SHP77 (cell line): ENCODE measurements around the gene KCNA2.
A peak's percentile ranks its signal among the peaks of the same experiment; 100 is the strongest.

Experiments used
- DNase-seq, 2 experiments: peaks; one replicate each; lab custom pipeline; 2025; lab: John Stamatoyannopoulos, UW

The KCNA2 gene

DNA sequence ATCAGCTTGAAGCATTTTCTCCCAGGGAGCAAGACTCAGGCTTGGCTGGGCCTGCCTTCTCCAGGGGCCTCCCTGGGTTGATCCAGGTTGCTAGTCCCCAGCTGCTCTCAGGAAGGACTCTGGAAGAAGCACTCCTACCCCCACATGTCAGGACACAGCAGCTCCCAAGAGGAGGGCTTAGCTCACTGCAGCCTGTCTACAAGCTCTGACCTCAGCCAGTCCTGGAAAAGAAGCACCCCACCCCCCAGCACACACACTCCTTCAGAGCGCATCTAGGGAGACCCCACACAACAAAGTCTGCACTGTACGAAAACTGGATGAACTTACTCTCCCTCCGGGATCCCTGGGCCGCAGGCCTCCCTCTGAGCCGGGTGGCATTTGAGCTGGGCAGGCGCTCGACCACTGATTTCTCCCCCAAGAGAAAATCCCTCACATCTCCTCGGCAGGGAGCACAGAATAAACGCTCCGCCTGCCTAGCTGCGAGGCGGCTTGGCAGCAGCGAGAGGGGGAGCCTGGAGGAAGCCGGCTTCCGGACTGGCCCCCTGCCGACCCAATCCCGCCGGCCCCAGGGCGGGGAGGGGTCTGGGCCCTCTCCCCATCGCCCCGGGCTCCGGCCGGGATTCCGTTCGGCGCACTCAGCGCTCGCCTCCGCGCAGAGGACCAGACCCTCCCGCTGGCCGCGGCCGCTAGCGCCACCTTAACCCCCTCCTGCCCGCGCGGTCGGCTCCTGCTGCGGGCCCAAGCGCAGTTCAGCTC lies at the start of gene KCNA2:
TSS of gene KCNA2 (minus strand) at position 458 of the 756 bp plus-strand sequence. CDS start 1,576 bp downstream, outside the sequence.
- DNase-seq: peak; percentile 32 to 58

DNA sequence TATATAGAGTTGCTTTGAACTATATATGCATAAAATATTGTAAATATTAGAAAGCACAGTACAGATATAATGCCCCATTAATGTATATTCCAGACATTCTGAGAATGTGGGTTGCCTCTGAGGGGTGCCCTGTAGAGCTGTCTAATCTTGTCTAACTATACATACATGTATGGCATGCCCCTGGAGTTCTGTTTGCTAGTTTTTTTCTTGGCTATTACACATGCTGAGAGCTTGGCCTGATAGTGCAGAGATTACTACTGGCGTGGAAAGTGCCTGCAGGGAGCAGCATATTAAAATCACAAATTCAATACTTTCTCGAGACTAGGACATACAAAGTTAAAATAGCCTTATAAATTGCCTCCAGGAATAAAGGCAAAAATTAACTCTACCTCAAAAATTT lies 44.5 kb upstream of the KCNA2 start:
- DNase-seq: no peak

DNA sequence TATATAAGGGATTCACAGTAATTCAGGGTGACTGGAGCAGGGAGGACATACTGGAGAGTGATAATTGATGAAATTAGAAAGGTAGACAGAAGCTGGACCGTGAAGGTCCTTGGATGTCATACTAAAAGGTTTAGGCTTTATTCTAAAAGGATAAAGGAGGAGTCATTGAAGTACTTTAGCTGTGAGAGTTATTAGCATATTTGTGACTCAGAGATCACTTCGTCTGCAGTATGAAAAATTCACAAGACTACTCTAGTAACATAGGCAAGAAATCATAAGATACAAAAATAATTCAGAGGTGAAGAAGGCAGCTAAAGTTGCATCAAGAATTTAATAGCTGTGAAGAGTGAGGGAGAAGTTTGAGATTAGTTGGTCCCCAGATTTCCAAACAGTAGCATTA lies 42.3 kb upstream of the KCNA2 start:
- no peak for DNase-seq

DNA sequence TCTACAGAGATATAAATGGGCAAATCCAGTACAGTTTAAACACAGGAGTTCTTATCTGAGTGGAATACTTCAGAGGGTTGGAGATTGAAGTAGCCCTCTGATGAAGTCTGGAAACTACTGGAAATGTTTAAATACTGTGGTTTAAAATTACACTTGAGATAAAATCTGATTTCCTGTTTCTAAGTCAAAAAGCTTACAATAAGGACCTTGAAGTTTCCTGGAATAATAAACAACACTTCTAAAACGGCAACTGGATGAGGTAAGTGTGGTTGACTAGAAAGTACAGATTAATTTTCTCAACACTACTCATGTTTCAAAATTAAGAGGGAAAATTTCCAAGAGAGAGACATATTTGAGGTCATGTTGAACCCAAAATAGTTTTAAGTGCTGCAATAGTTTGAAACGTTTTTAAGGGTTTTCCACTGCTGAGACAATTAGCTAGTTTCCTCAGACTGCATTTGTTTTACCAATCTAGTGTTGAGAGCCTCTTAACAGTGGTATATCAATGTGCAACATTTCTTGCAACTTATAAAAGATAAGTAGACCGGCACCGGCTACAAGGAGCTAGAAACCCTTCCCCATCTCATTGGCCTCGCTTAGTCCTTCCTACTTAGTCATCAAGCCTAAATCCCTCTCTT lies 41.2 kb upstream of the KCNA2 start:
- DNase-seq: no peak

DNA sequence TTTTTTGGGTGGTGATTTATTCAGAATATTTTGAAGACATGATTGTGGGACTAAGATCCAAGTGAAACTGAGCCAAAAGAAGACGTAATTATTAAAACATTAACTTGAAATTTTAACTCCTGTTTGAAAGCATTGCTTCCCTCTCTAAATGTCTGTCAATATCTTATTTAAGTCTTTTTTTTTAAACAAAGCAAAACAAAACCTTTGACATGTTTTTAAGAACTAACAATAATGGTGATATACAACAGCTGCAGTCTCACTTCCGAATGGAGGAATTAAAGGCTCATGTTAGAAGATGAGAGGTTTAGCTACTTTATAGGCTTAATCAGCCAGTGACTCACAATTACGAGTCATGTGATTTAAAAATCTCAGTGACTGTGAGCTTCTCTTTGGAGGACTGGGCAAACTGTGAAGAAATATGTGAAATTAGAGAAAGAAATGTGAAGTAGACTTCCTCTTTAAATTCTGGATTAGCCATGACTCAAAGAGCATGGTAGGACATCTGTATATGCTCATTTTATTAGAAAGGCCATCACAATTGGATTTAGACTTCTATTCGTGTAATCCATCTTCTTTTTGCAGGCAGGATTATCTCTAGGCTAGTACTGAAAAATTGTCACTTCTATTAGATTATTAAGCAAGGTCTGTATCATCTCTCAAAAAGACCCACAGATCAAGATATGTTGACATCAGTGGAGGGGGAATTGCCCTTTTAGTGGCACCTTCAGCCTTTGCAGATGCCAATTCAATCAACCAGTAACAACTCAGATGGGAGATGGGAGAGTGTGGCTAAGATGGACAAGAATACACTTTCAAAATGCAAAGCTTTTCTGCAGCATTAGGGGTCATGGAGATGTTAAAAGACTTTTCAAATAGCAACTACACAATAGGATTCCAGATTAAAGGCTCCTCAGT lies 39.9 kb upstream of the KCNA2 start:
- no peak for DNase-seq

DNA sequence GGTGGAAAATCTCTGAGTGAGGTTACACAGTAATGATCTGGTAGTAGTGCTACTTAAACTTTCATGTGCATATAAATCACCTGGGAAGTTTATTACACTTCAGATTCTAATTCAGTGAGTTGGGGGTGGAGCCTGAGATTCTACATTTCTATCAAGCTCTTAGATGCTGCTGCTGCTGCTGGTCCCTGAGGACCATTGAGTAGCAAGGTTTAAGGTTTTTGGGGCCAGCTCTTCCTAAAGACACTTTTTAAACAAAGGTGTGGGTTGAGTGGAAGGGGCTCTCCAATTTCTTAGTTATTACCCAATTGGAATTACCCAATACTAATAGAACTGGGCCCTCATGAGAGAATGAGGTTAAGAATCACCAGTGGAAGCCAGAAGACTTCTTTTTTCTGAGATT lies 39.1 kb upstream of the KCNA2 start:
- DNase-seq: no peak

DNA sequence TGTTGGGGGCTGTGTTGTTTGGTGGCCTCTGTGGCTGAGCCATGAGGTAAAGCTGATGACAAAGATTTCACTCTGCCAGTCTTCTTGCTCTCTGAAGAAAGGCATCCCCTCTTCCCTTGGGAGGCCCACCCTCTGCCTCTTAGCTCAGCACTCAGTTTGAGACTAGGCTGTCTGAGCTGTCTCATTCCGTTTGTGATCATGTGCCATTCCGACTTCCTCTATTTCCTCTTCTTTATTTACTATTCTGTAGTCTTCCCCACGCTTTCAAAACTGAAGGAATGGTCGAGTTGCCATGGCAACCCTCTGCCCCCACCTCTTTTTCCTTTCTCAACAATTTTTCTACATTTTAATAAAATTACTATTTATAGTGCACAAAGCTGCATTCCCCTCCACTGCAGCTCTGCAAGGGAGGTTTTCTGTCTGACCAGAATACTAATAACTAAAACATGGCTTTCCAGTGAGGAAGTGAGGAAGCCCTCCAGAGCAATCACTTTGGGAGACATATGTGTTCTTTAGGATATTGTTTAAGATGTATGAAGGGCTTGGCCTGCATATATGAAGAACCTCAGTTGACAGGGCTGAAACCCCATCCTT lies 37.8 kb upstream of the KCNA2 start:
- no peak for DNase-seq

DNA sequence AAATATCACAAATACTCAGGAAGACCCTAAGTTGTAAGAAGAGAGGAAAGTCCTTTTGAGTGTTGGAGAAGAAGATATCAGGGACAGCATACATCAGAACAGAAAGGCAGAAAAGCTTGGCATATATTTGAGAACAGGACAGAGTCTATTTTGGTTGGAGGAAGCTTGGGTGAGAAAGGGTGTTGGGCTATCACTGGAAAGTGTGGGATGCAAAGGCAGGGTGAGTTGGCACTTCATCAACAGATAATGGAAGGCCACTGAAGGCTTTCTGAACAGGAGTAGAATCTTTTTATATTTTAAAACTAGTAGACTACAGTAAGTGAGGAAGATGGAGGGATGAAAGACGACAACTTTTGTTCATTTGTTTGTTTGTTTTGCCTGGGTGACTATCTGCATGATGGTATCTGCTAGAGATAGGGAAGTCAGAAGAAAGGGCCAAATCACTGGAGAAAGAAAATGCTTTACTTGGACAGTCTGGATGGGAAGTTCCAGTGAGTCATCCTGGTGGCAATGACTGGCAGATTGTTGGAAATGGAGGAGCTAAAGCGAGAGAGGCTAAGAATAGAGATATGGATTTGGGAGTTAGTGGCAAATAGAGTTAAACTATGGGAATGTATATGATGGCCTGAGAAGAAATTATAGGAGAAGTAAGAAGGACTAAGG lies 33.7 kb upstream of the KCNA2 start:
- no peak for DNase-seq

DNA sequence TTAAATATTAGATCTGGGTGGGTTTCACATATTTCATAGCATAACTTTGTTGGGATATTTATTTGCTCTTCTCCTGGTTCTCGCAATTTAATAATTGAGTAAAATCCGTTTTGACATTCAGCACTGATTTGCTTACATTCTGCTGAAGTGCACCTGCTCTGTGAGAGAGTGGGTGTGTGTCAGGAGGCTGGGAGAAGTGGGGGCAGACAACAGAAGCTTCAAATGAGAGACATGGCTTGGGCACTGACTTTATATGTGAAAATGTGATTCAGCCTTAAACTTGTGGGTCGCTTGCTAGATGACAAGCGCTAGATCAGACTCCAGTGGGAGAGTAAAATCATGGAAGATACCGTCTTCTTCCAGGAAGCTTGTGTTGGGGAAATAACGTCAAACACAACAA lies 32.4 kb upstream of the KCNA2 start:
- DNase-seq: no peak

DNA sequence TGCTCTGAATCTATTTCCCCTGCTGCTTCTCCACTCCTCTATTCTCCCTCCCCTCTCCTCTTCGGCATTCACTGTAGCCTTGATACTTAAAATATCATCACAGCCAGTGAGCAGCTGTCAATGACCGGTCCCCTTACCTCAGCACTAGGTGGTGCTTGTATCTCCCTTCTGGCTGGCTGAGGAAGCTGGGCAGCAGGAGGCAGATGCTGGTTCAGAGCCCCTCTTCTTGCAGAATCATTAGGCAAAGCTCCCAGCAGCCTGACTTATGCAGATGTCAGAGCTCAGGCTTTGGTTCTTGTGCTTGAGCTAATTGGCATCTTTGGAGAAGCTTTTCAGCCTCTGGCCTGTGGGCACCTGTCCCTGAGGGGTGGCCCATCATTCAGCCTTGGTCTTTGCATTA lies 31.9 kb upstream of the KCNA2 start:
- peak in 1 of 2 experiments; percentile 21 for DNase-seq

DNA sequence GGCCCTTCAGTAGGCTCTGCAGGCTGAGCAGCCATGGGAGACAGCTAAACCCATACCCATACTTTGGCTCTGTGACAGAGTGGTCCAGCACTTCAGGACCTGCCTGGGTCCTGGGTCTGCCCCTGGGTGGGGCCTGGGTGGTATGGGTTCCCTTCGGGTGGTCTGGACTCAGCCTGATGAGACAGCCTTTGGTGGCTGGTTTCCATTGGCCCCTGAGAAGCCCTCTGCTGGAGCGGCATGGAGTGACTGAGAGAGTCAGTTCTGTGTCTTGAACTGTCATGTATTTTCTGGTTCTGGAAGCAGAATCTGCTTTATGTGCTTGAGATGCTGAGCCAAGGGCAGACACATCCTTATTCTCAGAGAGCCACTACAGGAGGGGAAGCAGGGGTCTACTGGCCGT lies 31.3 kb upstream of the KCNA2 start:
- DNase-seq: no peak

DNA sequence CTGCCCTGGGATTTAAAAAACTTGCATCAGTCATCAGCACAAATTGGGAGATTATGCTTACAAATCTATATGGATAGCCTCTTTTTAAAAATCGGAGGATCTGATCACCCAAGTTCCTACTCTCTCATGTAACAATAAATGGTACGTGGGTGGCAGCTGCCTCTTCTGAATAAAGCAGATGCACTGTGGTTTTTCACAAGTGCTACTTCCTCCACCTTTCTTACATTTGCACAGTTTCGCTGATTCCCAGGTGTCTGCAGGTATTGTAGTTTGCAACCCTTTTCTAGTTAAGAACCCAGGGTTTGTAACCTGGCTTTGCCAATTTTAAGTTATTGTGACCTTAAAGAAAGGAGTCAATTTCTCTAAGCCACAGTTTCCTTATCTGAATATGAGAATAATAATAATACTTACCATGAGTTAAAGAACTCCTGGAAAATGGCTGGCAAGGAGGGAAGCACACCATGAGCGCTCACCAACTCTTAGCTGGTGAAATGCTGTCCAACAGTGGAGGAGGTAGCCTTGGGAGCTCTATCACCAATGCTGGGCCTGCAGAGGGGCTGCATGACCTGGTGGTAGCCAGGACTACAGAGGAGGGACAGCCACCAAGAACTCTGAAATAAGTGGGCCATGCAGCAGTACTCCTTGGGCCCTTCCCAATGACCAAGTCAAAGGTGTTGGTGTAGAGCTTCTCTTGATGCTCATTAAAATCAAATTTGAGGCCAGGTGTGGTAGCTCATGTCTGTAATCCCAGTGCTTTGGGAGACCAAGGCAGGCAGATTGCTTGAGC lies 30.2 kb upstream of the KCNA2 start:
- DNase-seq: no peak

DNA sequence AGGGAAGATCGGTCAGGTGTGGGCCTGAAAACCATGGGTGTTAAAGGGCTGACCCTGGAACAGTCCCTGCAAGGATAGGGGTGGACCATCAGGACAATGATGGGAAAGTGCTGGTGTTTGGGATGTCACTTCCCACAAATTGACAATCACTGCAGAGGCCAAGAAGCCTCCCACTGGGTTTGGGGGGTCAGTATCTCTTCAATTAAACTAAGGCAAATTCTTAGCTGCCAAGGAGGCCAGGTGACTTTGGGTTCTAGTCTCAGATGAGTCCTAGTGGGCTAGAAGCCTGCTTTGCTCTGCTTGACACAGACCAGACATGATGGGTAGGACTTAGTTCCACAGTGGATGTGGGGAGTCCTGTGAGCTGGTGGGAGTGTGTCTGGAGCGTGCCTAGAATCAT lies 29.3 kb upstream of the KCNA2 start:
- no peak for DNase-seq

DNA sequence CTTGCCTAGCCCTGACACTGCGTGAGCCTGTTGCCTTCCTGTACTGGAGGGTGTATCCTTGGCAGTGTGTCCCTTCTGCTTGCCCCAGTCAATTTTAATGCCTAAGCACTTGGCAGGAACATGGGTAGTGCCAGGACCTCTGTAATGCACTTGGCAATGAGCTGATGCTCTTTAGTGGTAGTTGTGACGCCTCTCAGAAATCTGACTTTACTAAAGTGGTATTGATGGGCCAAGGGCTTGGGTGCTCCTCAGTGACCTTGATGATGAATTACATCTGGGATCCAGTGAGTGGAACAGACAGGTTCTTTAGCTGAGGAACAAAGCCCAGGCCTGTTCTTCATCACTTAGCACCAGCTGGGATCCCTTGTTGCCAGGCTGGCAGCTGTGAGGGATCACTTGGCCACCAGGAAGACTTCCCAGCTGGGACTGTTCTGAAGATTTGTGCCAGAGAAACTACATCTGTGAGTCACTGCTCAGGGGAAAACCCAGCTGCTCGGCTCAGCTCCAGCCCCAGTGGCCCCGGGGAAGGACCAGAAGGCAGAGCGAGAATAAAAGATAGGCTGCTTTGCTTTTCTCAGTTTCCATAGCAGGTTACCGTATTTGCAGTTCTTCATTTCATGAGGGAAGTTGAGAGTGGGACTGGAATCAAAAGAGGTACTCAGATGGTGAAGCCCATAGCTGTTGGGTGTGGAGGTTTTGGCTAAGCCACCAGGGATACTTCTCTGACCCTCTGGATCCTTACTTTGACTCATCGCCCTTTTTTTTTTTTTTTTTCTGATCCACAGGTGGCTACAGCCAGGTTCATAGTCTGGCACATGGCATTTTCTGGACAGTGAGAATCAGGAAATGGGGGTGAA lies 28.5 kb upstream of the KCNA2 start:
- no peak for DNase-seq

DNA sequence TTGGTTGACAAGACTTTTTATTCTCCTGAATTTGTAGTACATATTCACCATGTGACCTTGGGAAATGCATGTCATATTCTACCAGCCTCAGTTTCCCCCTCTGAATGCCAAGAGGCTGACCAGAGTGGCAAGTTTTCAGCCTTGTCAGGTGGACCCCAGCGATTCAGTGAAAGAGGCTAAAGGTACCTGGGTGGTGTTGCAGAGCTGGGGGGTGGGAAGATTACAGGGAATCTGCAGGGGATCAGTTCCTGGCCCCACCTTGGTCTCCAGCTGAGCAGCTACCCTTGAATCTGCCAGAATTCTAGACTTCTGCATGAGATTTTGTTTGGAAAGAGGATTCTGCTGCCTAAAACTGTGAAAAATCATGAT lies 27.9 kb upstream of the KCNA2 start:
- DNase-seq: no peak

DNA sequence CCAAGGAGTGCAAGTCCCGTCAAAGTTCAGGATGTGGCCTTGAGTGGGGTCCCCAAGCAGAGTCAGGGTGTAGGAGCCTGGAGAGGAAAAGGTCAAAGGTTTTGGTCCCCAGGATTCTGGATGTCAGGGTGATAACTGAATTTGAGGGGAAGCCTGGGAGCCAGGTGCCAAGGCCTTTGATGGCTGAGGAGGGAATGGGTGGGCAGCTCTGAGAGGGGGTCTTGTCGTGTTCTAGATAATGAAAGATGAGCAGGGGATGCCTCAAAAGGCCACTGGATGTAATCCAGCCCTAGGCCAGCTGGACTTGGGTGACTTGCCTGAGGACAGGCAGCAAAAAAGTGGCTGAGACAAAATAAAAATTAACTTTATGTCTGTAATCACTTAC lies 27.5 kb upstream of the KCNA2 start:
- DNase-seq: no peak

DNA sequence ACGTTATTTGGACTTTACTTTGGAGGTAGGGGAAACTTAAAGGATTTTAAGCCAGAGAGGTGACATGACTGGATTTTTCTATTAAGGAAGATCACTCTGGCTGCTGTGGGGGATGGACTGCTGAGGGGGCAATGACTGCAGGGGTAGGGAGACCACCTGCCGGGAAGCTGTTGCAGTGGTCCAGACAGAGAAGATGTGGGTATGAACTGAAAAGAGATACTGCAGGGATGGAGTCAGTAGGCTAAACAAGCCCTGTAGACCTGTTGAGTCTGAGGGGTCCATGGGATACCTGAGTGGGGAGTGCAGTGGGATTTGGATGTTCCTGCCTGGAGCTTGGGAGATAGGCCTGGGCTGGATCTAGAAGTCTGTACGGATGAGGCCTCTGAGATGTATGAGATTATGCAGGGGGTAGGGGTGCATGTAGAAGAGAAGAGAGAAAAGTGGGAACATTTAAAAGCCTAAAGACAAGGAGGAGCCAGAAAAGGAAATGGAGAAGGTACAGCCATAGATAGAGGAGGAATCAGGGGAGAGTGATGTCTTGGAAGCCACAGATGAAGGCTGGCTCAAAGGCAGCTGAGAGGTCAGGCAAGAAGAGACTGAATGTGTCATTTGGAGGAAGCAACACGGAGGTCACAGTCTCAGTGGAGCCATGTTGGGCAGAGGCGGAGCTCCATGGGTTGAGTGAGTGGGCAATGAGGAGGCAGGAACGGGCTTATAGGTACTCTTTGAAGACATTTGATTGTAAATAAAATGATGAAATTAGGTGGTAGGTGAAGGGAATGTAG lies 25.9 kb upstream of the KCNA2 start:
- DNase-seq: no peak

DNA sequence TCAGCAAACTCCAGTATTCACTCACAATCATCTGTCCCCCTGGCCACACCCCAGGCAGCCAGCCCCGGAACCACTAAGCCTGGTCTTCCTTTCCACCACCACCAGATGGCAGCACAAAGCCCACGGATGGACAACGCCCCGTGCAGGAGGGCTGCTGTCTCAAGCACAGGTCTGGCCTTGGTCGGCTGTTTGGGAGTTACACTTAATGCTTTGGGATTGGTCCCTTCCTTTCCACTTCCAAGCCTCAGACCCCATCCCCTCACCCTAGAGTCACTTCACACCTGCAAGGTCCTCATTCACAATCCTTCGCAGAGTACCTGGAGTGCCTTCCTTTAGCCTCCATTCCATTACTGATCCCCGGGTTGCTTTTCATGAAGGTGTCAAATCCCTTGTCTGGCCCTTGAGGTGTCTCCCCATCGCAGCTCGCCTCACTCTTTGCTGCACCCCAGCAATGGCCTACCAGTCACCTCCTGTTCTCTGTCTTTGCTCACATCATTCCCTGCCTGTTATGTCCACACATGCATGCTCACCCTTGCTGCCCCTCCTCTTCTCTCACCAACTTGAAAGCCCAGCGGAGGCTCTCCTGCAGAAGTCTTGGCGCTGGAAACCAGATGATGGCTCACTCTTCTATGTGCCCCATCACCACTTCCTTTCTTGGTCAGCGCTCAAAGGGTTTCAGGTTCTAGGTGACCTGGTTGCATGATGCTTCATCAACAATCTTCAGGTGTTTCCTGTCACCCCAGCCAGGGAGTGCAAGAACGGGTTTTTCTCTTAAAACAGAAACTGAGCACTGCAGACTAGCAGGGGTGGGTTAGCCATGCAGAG lies 24.9 kb upstream of the KCNA2 start:
- peak; percentile 60 to 81 for DNase-seq
